Left ventricle myocardium inferior (tissue), 1 donor: ENCODE data around the gene CUBN. TPM values are rescaled to one million over a fixed set of nuclear protein-coding genes. Genes with fewer than 3 reads are reported as not detected.

Experiments
- DNase-seq: peaks from one replicate; pipeline ENCODE4 v3.0.0-alpha.2; 2020
- H3K27ac ChIP-seq: fragments of 200-600 bp; replicated peaks from 2 replicates; pipeline ENCODE4 v1.8.0; 2021
- H3K27me3 ChIP-seq: fragments of 200-600 bp; 2 replicates; pipeline ENCODE4 v1.8.0; 2021; ENCODE audit warnings: low read depth
- H3K36me3 ChIP-seq: fragments of 200-600 bp; 2 replicates; pipeline ENCODE4 v1.8.0; 2021
- H3K4me1 ChIP-seq: fragments of 200-600 bp; 2 replicates; pipeline ENCODE4 v1.8.0; 2021
- H3K4me3 ChIP-seq: fragments of 200-600 bp; 2 replicates; pipeline ENCODE4 v1.8.0; 2021; ENCODE audit warnings: mild to moderate bottlenecking, moderate library complexity
- H3K9me3 ChIP-seq: fragments of 200-600 bp; replicated peaks from 2 replicates; pipeline ENCODE4 v1.8.0; 2021
- intact Hi-C: fragments of 100-400 bp; cut with micrococcal nuclease; formaldehyde crosslinking; loops from one replicate; pipeline ENCODE4 v1.11.0; 2022
- total RNA-seq: library from RNA; stranded (reverse); fragmentation: NEBNext Ultra II Directional; extraction: Animal tissue kit (Norgen Biotek cat#: 25700); gene quantifications from one replicate; pipeline ENCODE4 v1.2.1, GENCODE V29; 2021
- TF ChIP-seq, protein P1 (sequence below): fragments of 200-600 bp; IDR thresholded peaks from 2 replicates; pipeline ENCODE4 v1.8.0; 2021; ENCODE audit warnings: antibody characterized with exemption, mild to moderate bottlenecking, borderline replicate concordance
- donor health status: DM: no; HTN: yes; CAD: no; lungs with severe emphysema.

The CUBN gene
- total RNA-seq, 1 donor from 2014 or later: 0.44 TPM

- Histone ChIP-seq H3K27me3 (no peaks in the 10 kb centered on the region), H3K9me3 (no peaks in the 10 kb centered on the region), H3K4me1 (no peaks in the 10 kb centered on the region), H3K27ac (no peak overlapping the region), H3K36me3 (peaks cover 3% of the 10 kb centered on the region), H3K4me3 (no peak overlapping the region)
- DNase-seq: no peak
- intact Hi-C loops: no loop called here
- TF ChIP-seq, protein P1, sequence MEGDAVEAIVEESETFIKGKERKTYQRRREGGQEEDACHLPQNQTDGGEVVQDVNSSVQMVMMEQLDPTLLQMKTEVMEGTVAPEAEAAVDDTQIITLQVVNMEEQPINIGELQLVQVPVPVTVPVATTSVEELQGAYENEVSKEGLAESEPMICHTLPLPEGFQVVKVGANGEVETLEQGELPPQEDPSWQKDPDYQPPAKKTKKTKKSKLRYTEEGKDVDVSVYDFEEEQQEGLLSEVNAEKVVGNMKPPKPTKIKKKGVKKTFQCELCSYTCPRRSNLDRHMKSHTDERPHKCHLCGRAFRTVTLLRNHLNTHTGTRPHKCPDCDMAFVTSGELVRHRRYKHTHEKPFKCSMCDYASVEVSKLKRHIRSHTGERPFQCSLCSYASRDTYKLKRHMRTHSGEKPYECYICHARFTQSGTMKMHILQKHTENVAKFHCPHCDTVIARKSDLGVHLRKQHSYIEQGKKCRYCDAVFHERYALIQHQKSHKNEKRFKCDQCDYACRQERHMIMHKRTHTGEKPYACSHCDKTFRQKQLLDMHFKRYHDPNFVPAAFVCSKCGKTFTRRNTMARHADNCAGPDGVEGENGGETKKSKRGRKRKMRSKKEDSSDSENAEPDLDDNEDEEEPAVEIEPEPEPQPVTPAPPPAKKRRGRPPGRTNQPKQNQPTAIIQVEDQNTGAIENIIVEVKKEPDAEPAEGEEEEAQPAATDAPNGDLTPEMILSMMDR: no peak
These were observed 17.3 kb upstream of the CUBN start for GRCh38 chr10:17146892-17147291.

GRCh38 chr10:17145239-17145638 is 15.6 kb upstream of the CUBN start:
- Histone ChIP-seq H3K9me3 (no peaks in the 10 kb centered on the region), H3K4me1 (no peaks in the 10 kb centered on the region), H3K27ac (no peak overlapping the region), H3K36me3 (peaks cover 3% of the 10 kb centered on the region), H3K27me3 (no peaks in the 10 kb centered on the region), H3K4me3 (no peak overlapping the region)
- intact Hi-C loops: no loop called here
- no peak for DNase-seq
- TF ChIP-seq, protein P1: no peak

DNA sequence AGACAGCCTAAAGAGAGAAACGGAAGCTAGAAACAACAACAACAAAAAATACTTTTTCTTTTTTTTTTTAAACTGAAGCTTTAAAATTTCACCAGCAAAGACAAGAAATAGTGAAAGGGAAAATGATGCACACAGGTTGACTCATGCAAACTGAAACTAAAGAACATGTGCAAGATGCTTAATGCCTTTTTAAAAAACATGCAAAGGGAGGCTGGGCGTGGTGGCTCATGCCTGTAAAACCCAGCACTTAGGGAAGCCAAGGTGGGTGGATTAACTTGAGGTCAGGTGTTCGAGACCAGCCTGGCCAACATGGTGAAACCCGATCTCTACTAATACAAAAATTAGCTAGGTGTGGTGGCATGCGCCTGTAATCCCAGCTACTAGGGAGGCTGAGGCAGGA is 15.1 kb upstream of the CUBN start:
- TF ChIP-seq, protein P1: no peak
- no peak for DNase-seq
- intact Hi-C loops: no loop called here
- H3K4me3 ChIP-seq: no peak overlapping the region
- no peaks in the 10 kb centered on the region for H3K27me3 ChIP-seq
- H3K9me3 ChIP-seq: no peaks in the 10 kb centered on the region
- H3K36me3 ChIP-seq: peaks cover 3% of the 10 kb centered on the region
- H3K4me1 ChIP-seq: no peaks in the 10 kb centered on the region
- H3K27ac ChIP-seq: no peak overlapping the region

- TF ChIP-seq, protein P1: no peak
- H3K4me3 ChIP-seq: no peak overlapping the region
- no peaks in the 10 kb centered on the region for H3K4me1 ChIP-seq
- no peaks in the 10 kb centered on the region for H3K9me3 ChIP-seq
- no peaks in the 10 kb centered on the region for H3K27me3 ChIP-seq
- intact Hi-C loops: no loop called here
- peaks cover 3% of the 10 kb centered on the region for H3K36me3 ChIP-seq
- H3K27ac ChIP-seq: no peak overlapping the region
- DNase-seq: no peak
These were observed 14.4 kb upstream of the CUBN start for GRCh38 chr10:17144032-17144431.

DNA sequence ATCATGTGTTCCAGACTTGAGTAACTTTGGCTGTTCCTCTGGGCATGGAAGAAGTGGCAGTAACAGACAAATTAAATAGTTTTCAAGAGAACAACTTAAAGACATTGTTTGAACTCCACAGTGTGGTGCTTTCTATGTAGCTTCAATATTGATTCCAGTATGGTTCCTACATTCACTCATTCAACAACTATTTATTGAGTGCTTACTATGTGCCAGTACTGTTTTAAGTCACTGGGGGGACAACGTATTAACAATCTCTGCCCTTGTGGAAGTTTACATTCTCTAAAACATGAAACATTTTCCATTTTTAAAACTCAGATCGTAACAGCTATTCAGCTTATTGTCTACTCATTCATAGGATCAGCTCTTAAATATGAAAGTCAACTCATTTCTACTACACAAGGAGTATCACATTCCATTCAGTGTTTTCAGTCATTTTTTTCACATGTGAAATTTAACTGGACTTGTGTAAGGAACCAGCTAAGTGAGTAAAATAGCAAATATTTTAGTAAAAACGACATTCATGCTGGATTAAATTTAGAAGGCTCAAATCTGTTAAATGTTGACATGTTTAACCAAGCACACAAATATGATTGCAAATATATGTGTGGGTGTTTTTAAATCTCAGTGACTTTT is 13.6 kb upstream of the CUBN start:
- DNase-seq: no peak
- no peak overlapping the region for H3K4me3 ChIP-seq
- intact Hi-C loops: no loop called here
- H3K27ac ChIP-seq: no peak overlapping the region
- no peaks in the 10 kb centered on the region for H3K9me3 ChIP-seq
- H3K4me1 ChIP-seq: no peaks in the 10 kb centered on the region
- H3K27me3 ChIP-seq: no peaks in the 10 kb centered on the region
- TF ChIP-seq, protein P1: no peak
- peaks cover 3% of the 10 kb centered on the region for H3K36me3 ChIP-seq
